BJ (cell line): ENCODE data around the gene HMG20B. TPM values are rescaled to one million over a fixed set of nuclear protein-coding genes. Genes with fewer than 3 reads are reported as not detected.

Experiments
- CTCF ChIA-PET: fragments of 350-600 bp; formaldehyde crosslinking; extraction: SDS; loops from one replicate; lab custom pipeline; 2021; ENCODE audit warnings: antibody characterized with exemption, inconsistent platforms; lab: Yijun Ruan, JAX
- POLR2A ChIA-PET: fragments of 300-600 bp; sonication (Branson Sonifier 250); formaldehyde crosslinking; extraction: SDS; loops from one replicate; lab custom pipeline; 2021; ENCODE audit warnings: antibody characterized with exemption; lab: Charles Lee
- DNase-seq: peaks from one replicate; pipeline ENCODE4 v3.0.0-alpha.2; 2011; ENCODE audit warnings: low read depth
- H3K27me3 ChIP-seq: 2 replicates; pipeline ENCODE4 v1.6.0; 2011; ENCODE audit warnings: low read length; ENCODE audit not compliant: control insufficient read depth, insufficient read depth
- H3K36me3 ChIP-seq: 2 replicates; pipeline ENCODE4 v1.5.1; 2011; ENCODE audit warnings: low read length; ENCODE audit not compliant: control insufficient read depth, insufficient read depth
- H3K4me3 ChIP-seq: 2 replicates; pipeline ENCODE4 v1.5.1; 2011; ENCODE audit warnings: low read depth, mild to moderate bottlenecking, control low read depth, low read length
- CTCF ChIP-seq: IDR thresholded peaks from 2 replicates; pipeline ENCODE4 v1.5.1; 2011; ENCODE audit warnings: low read depth, mild to moderate bottlenecking, control low read depth, inconsistent platforms, low read length, moderate library complexity; ENCODE audit not compliant: insufficient read depth
- polyA plus RNA-seq: library from polyadenylated mRNA; depleted of rRNA; stranded (reverse); fragments of >200 nt; gene quantifications from 2 replicates; pipeline ENCODE4 v1.2.3, GENCODE V29; 2011

HMG20B gene
- polyA plus RNA-seq, 1 experiment, result 54.2 TPM

DNA sequence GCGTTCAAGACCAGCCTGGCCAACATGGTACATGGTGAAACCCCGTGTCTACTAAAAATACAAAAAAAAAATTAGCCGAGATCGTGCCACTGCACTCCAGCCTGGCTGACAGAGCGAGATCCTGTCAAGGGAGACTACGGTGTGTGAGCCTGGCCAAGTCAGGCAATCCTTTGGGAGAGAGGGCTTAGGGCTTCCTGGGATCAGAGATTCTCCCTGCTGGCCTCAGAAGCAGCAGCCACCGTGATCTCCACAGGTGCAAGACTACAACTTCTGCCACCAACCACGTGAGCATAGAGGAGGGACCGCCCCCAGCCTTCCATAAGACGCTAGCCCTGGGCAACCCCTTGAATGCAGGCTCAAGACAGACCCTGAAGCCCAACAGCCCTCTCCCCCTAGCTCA lies 22.9 kb upstream of the HMG20B start:
- Histone ChIP-seq H3K27me3 (no peaks in the 10 kb centered on the region), H3K4me3 (no peak overlapping the region), H3K36me3 (peaks cover 17% of the 10 kb centered on the region)
- no peak for TF ChIP-seq CTCF
- CTCF ChIA-PET, result interaction anchor here (0.9 kb wide), 1 partner anchor 162 kb away, joined by 4 read pairs; no protein-coding TSS in a partner anchor
- no peak for DNase-seq
- POLR2A ChIA-PET, result no interaction called here

GRCh38 chr19:3550947-3551791 lies 21.6 kb upstream of the HMG20B start:
- Histone ChIP-seq H3K4me3 (no peak overlapping the region), H3K36me3 (peaks cover 12% of the 10 kb centered on the region; the same call in 1 of the 2 replicates), H3K27me3 (no peaks in the 10 kb centered on the region)
- no peak for DNase-seq
- no peak for TF ChIP-seq CTCF
- ChIA-PET CTCF (no interaction called here), POLR2A (no interaction called here)

- H3K4me3 ChIP-seq, result no peak overlapping the region
- H3K36me3 ChIP-seq, result peaks cover 11% of the 10 kb centered on the region; the same call in 1 of the 2 replicates
- TF ChIP-seq CTCF, result no peak
- ChIA-PET POLR2A (no interaction called here), CTCF (no interaction called here)
- DNase-seq, result no peak
- H3K27me3 ChIP-seq, result no peaks in the 10 kb centered on the region
Observed at GRCh38 chr19:3551792-3552095, 21.0 kb upstream of the HMG20B start.

GRCh38 chr19:3554254-3555083 lies 18.3 kb upstream of the HMG20B start:
- POLR2A ChIA-PET, result no interaction called here
- no peak for TF ChIP-seq CTCF
- Histone ChIP-seq H3K36me3 (peaks cover 2% of the 10 kb centered on the region; the same call in 1 of the 2 replicates), H3K4me3 (no peak overlapping the region), H3K27me3 (no peaks in the 10 kb centered on the region)
- DNase-seq, result no peak
- CTCF ChIA-PET, result interaction anchor here (0.8 to 5.8 kb wide), 3 partner anchors 8 to 153 kb away, joined by 3 to 57 read pairs (median 3); no protein-coding TSS in a partner anchor
